Measurements from ENCODE around the gene ANAPC1.

DNA sequence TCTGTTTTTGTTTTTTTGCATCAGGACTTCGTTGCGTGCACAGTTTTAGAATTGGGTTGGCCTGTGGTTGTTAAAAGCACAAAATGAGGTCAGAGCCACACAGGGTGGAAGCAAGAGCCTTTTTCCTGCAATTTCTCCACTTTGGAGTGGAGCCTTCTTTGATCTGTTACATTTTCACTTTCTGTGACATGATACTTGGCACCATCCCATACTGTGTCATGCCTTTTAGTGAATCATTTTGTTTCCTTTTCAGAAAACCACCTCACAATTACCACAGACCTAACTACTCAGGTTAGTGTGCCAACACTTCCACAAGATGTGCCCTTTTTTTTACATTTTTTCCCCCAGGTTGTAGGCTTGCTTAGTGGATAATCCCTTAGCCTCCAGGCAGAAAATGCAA, 46.9 kb upstream of the ANAPC1 start:
- TF ChIP-seq JUNB (IDR thresholded peaks at IDR 0.05) (no peak), POLR2A (IDR thresholded peaks at IDR 0.05; ENCODE audit: low read length) (no peak), CTCF (IDR thresholded peaks at IDR 0.05) (no peak), SMC3 (IDR thresholded peaks at IDR 0.05) (no peak), CEBPB (IDR thresholded peaks at IDR 0.05) (no peak), REST (IDR thresholded peaks at IDR 0.05) (no peak), EP300 (IDR thresholded peaks at IDR 0.05) (no peak), FOSL2 (IDR thresholded peaks at IDR 0.05) (0 out of 2 replicates have a peak, but pooled peaks have one; percentile 12), FOSL2 (CRISPR knock-in tag; IDR thresholded peaks at IDR 0.05) (no peak), MAFK (IDR thresholded peaks at IDR 0.05; ENCODE audit: partially characterized antibody) (no peak)
- TF ChIP-seq, protein P1, sequence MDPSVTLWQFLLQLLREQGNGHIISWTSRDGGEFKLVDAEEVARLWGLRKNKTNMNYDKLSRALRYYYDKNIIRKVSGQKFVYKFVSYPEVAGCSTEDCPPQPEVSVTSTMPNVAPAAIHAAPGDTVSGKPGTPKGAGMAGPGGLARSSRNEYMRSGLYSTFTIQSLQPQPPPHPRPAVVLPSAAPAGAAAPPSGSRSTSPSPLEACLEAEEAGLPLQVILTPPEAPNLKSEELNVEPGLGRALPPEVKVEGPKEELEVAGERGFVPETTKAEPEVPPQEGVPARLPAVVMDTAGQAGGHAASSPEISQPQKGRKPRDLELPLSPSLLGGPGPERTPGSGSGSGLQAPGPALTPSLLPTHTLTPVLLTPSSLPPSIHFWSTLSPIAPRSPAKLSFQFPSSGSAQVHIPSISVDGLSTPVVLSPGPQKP (IDR thresholded peaks at IDR 0.05; ENCODE audit: low read depth, low read length), result no peak
- TF ChIP-seq, protein P2, sequence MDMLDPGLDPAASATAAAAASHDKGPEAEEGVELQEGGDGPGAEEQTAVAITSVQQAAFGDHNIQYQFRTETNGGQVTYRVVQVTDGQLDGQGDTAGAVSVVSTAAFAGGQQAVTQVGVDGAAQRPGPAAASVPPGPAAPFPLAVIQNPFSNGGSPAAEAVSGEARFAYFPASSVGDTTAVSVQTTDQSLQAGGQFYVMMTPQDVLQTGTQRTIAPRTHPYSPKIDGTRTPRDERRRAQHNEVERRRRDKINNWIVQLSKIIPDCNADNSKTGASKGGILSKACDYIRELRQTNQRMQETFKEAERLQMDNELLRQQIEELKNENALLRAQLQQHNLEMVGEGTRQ (IDR thresholded peaks at IDR 0.05), result no peak

Measured in A549 (cell line).